22Rv1 (cell line): ENCODE measurements around the gene MSX2.

Experiments
- H3K27ac ChIP-seq: fragments of 450-650 bp; 2 replicates; pipeline ENCODE4 v1.5.1; 2017
- ZFX ChIP-seq: fragments of 450-650 bp; IDR thresholded peaks from 2 replicates; pipeline ENCODE4 v1.6.1; 2017; ENCODE audit warnings: antibody characterized with exemption, borderline replicate concordance
- TF ChIP-seq, protein P1 (sequence below): fragments of 450-650 bp; IDR thresholded peaks from 2 replicates; pipeline ENCODE4 v1.5.1; 2017; ENCODE audit warnings: mild to moderate bottlenecking

MSX2 gene

DNA sequence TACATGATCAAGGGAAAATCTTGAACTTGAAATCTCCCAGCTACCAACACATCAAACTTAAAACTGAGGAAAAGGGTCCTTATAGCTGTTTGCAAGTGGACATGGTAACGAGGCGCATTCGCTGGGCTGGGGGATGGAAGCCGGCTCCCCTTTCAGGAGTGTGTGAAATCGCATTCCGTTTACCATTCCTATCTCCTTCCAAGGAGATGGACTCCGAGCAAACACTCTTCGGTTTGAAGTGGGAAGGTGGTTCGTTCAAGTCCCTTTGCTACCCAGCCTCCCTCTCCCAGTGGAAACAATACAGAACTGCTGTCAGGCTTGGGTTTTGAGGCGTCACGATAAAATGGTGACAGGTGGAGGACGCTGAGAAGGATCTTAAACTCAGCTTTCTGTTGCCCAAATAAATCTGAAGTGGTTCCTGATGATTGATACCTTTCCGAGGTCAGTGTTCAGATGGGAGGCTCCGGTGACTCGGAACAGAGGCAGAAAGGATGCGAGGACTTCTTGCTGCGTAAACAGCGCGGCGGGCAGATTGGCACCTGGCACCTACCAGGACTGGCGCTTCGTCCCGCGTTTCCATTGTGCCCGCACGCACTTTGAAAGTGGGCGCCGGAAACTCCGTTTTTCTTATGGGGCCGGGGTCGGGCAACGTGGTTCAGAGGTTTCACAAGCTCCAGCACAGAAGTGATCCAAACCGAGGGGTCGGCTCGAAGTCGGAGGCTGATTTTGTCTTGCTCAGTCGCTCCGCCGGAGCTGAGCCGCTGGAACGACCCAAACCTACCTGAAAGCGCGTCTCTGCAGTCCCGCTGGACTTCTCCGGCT, 7.0 kb downstream of the MSX2 start:
- no peak overlapping the region for H3K27ac ChIP-seq
- no peak for TF ChIP-seq ZFX
- TF ChIP-seq, protein P1, sequence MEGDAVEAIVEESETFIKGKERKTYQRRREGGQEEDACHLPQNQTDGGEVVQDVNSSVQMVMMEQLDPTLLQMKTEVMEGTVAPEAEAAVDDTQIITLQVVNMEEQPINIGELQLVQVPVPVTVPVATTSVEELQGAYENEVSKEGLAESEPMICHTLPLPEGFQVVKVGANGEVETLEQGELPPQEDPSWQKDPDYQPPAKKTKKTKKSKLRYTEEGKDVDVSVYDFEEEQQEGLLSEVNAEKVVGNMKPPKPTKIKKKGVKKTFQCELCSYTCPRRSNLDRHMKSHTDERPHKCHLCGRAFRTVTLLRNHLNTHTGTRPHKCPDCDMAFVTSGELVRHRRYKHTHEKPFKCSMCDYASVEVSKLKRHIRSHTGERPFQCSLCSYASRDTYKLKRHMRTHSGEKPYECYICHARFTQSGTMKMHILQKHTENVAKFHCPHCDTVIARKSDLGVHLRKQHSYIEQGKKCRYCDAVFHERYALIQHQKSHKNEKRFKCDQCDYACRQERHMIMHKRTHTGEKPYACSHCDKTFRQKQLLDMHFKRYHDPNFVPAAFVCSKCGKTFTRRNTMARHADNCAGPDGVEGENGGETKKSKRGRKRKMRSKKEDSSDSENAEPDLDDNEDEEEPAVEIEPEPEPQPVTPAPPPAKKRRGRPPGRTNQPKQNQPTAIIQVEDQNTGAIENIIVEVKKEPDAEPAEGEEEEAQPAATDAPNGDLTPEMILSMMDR = no peak

GRCh38 chr5:174732036-174733020, 7.9 kb downstream of the MSX2 start:
- TF ChIP-seq ZFX = no peak
- TF ChIP-seq, protein P1 = no peak
- H3K27ac ChIP-seq = no peak overlapping the region

DNA sequence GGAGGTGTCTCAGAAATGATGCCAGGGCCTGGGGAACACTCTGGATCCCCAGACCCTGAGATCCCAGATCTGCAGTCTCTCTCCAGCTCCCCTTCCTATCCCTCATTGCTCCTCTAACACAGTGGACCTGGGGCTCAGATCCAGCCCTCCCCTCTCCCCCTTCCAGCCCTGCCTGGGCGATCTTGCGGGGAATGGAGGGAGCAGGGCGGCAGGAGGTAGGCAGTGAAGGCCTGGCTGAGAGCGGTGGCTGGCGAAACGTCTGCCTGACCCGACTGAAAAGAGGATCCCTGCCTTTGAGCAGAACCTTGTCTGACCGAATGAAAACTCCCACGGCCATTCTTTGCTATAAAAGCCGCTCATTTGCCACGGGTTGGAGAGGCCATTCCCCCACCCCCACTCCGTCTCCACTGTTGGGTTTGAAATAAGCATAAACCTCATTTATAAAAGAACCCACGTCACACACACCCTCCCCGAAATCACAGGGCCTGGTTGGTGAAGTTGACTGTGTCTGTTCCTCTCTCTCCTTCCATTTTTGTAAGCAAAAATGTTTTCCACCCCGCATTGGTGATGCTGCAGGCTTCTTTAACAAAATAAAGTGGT, 8.8 kb downstream of the MSX2 start:
- TF ChIP-seq, protein P1 = no peak
- TF ChIP-seq ZFX = no peak
- no peak overlapping the region for H3K27ac ChIP-seq

- H3K27ac ChIP-seq = no peak overlapping the region
- no peak for TF ChIP-seq ZFX
- TF ChIP-seq, protein P1 = no peak
These were observed 9.5 kb downstream of the MSX2 start for GRCh38 chr5:174733836-174734235.

GRCh38 chr5:174734571-174735497, 10.5 kb downstream of the MSX2 start:
- no peak overlapping the region for H3K27ac ChIP-seq
- TF ChIP-seq ZFX = no peak

DNA sequence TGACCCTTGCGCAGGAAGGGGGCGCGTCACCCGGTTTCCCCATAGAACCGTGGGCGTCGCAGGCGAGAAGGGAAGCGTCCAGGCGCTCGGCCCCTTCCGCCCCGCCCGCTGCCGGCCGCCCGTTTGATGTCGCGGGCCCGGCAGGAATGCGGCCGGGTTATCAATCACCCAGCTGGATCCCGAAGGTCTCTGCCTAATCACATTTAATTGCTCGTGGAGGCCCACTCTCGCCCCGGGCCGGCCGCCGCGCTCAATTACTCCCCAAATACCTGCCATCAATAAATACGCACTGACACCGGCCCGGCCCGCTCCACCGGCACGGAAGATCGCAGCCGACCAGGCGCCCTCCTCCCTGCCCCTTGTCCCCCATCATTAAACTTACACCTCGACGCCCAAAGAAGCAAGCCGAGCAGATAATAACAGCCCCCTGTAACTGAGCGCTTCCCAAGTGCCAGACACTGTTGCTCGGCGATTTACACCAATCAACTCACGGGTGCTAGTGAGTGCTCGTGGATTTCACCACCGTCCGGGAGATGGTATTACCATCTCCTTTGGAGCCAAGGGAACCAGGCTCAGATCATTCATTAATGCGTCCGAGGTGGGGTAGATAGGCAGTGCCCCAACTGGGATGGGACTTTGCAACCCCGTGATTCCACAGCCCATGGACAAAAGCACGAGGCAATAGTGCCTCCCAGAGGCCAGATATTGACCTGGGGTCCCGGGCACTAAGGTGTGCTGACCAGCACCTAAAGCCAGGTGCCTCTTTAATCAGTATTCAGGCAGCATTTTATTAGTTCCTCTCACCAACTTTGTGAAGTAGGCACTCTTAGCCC, 11.3 kb downstream of the MSX2 start:
- H3K27ac ChIP-seq = no peak overlapping the region
- TF ChIP-seq, protein P1 = peak; percentile 38
- no peak for TF ChIP-seq ZFX
